GM12891 (cell line): ENCODE data around the gene TRAPPC10.

Source experiments
- POLR2A ChIP-seq: IDR thresholded peaks from 2 replicates; pipeline ENCODE4 v1.6.1; 2011; ENCODE audit warnings: low read depth, low read length, control low read depth
- POLR2AphosphoS5 ChIP-seq: IDR thresholded peaks from 2 replicates; pipeline ENCODE4 v1.6.1; 2011; ENCODE audit warnings: low read depth, low read length, control low read depth

DNA sequence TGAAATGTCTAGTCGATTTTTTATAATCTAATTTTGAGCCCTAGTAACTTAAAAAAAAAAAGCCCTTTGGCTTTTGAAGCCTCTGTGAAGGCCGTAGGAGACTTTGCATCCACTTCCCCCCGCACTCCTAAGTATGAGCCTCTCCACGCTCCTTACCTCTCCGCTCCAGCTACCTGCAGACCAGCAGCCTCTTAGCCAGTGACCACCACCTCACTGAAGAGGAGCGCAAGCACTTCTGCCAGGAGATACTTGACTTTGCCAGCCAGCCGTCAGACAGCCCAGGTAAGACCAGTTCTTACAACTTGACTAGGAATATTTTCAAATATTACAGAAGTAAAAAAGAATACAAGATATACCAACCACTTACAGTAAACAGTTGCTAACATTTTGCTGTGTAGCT, 67.7 kb downstream of the TRAPPC10 start:
- TF ChIP-seq POLR2A (no peak), POLR2AphosphoS5 (no peak)
